Esophagus squamous epithelium (tissue), 5 donors: ENCODE data around the gene PRR35. TPM values are rescaled to one million over a fixed set of nuclear protein-coding genes. Genes with fewer than 3 reads are reported as not detected.

Source experiments
- DNase-seq: peaks from one replicate; lab custom pipeline; 2025; lab: John Stamatoyannopoulos, UW
- H3K27ac ChIP-seq, 4 donors: fragments of 200-600 bp; sonication (generic); one replicate each; pipeline ENCODE4 v1.5.1; 2016 to 2019; ENCODE audit warnings: mild to moderate bottlenecking in 1 of 4
- H3K27me3 ChIP-seq, 4 donors: fragments of 200-600 bp; sonication (generic); 1 replicate in 3 of 4; 2 replicates in 1 of 4; pipeline versions ENCODE4 v1.5.1 to v1.6.0; 2017 to 2021; ENCODE audit warnings: antibody characterized with exemption in 1 of 4
- H3K36me3 ChIP-seq, 3 donors: fragments of 200-600 bp; sonication (generic); one replicate each; pipeline ENCODE4 v1.5.1; 2016 to 2019
- H3K4me1 ChIP-seq, 3 donors: fragments of 200-600 bp; sonication (generic); one replicate each; pipeline ENCODE4 v1.5.1; 2017 to 2019
- H3K4me3 ChIP-seq, 4 donors: fragments of 200-600 bp; sonication (generic); 1 replicate in 3 of 4; 2 replicates in 1 of 4; pipeline ENCODE4 v1.5.1; 2016 to 2019; ENCODE audit warnings: mild to moderate bottlenecking in 2 of 4, moderate library complexity in 1 of 4
- H3K9me3 ChIP-seq, 3 donors: fragments of 200-600 bp; sonication (generic); one replicate each; pipeline ENCODE4 v1.5.1; 2016 to 2019
- CTCF ChIP-seq, 6 experiments: fragments of 450-650 bp in 4 of 6; fragments of 200-600 bp in 2 of 6; sonication (generic) in 2 of 6; IDR thresholded peaks; one replicate each; pipeline ENCODE4 v1.5.1; 2016 to 2019; ENCODE audit warnings: antibody characterized with exemption in 6 of 6, mild to moderate bottlenecking in 4 of 6, moderate library complexity in 4 of 6
- POLR2A ChIP-seq, 4 donors: fragments of 450-650 bp; IDR thresholded peaks; one replicate each; pipeline ENCODE4 v1.6.1; 2017; ENCODE audit warnings: antibody characterized with exemption in 4 of 4, mild to moderate bottlenecking in 4 of 4, moderate library complexity in 3 of 4
- WGBS, 2 donors: methylation state at CpG; one replicate each; pipeline ENCODE4 v1.1.5; 2018; 5-methylcytosine and 5-hydroxymethylcytosine counted together
- intact Hi-C: fragments of 100-400 bp; cut with DNase I; formaldehyde crosslinking; loops from one replicate; pipeline ENCODE4 v1.15.0; 2022
- total RNA-seq, 4 donors: library from RNA; depleted of rRNA; stranded (reverse); fragments of >200 nt; gene quantifications; one replicate each; pipeline ENCODE4 v1.1.0, GENCODE V29; 2016
- donor health status: DM: yes; HTN: yes; CAD: no.

The PRR35 gene
- total RNA-seq, 4 donors from 2014 or later = not detected

GRCh38 chr16:516301-516700, 43.9 kb upstream of the PRR35 start:
- 85 to 94% methylated on average over 8 of the region's 8 CpGs for WGBS, 2 donors
- Histone ChIP-seq H3K9me3 (no peaks in the 10 kb centered on the region), H3K36me3 (peaks cover 0 to 63% (median 0%) of the 10 kb centered on the region in 3 donors), H3K27ac (no peak overlapping the region), H3K4me1 (peaks cover 0 to 3% (median 0%) of the 10 kb centered on the region in 3 donors), H3K4me3 (no peak overlapping the region), H3K27me3 (no peaks in the 10 kb centered on the region)
- no peak for DNase-seq
- intact Hi-C loops = no loop called here
- TF ChIP-seq CTCF (IDR thresholded peaks at IDR 0.05) (no peak), POLR2A (IDR thresholded peaks at IDR 0.05) (no peak)

- H3K36me3 ChIP-seq = peaks cover 0 to 60% (median 0%) of the 10 kb centered on the region in 3 donors
These were observed 41.3 kb upstream of the PRR35 start for GRCh38 chr16:518858-519257.

GRCh38 chr16:519425-519824, 40.8 kb upstream of the PRR35 start:
- no peak overlapping the region for H3K4me3 ChIP-seq
- no peak for DNase-seq
- no peak overlapping the region for H3K27ac ChIP-seq
- H3K9me3 ChIP-seq = no peaks in the 10 kb centered on the region
- peaks cover 3 to 23% (median 6%) of the 10 kb centered on the region in 3 donors for H3K4me1 ChIP-seq
- no peaks in the 10 kb centered on the region for H3K27me3 ChIP-seq
- H3K36me3 ChIP-seq = peaks cover 0 to 56% (median 0%) of the 10 kb centered on the region in 3 donors
- WGBS, 2 donors = 93% methylated on average over 10 of the region's 19 CpGs; no CpG with 5 or more reads in 1 of the 2 donors
- intact Hi-C loops = no loop called here
- no peak for TF ChIP-seq CTCF (IDR thresholded peaks at IDR 0.05)
- TF ChIP-seq POLR2A (IDR thresholded peaks at IDR 0.05) = no peak

More at GRCh38 chr16:518858-519257, 41.3 kb upstream of the PRR35 start:
- no peak for DNase-seq
- Histone ChIP-seq H3K27me3 (no peaks in the 10 kb centered on the region), H3K9me3 (no peaks in the 10 kb centered on the region), H3K4me1 (peaks cover 3 to 17% (median 6%) of the 10 kb centered on the region in 3 donors), H3K4me3 (no peak overlapping the region), H3K27ac (no peak overlapping the region)
- 63% methylated on average over 1 of the region's 9 CpGs; no CpG with 5 or more reads in 1 of the 2 donors for WGBS, 2 donors
- intact Hi-C loops = no loop called here
- no peak for TF ChIP-seq POLR2A (IDR thresholded peaks at IDR 0.05)

- Histone ChIP-seq H3K4me1 (peaks cover 8 to 29% (median 9%) of the 10 kb centered on the region in 3 donors), H3K4me3 (no peak overlapping the region), H3K9me3 (no peaks in the 10 kb centered on the region), H3K27me3 (no peaks in the 10 kb centered on the region), H3K27ac (no peak overlapping the region), H3K36me3 (peaks cover 0 to 51% (median 0%) of the 10 kb centered on the region in 3 donors)
- intact Hi-C loops = no loop called here
- no peak for DNase-seq
- WGBS, 2 donors = 90 to 95% methylated on average over 6 to 10 of the region's 35 CpGs
- TF ChIP-seq CTCF (IDR thresholded peaks at IDR 0.05) (no peak), POLR2A (IDR thresholded peaks at IDR 0.05) (no peak)
These were observed 40.1 kb upstream of the PRR35 start for GRCh38 chr16:519841-520687.

GRCh38 chr16:520847-521246, 39.3 kb upstream of the PRR35 start:
- intact Hi-C loops = no loop called here
- Histone ChIP-seq H3K4me3 (no peak overlapping the region), H3K4me1 (peaks cover 15 to 37% (median 17%) of the 10 kb centered on the region in 3 donors), H3K36me3 (peaks cover 0 to 44% (median 0%) of the 10 kb centered on the region in 3 donors), H3K27ac (no peak overlapping the region), H3K9me3 (no peaks in the 10 kb centered on the region), H3K27me3 (no peaks in the 10 kb centered on the region)
- DNase-seq = no peak
- TF ChIP-seq CTCF (IDR thresholded peaks at IDR 0.05) (no peak), POLR2A (IDR thresholded peaks at IDR 0.05) (no peak)
- 80 to 100% methylated on average over 3 to 4 of the region's 13 CpGs for WGBS, 2 donors
